HFFc6 (cell line): ENCODE results near the gene NEK9. TPM values are rescaled to one million over a fixed set of nuclear protein-coding genes. Genes with fewer than 3 reads are reported as not detected.

Source experiments
- DNase-seq: peaks from one replicate; pipeline ENCODE4 v3.0.0-alpha.2; 2018
- H3K27ac Mint-ChIP-seq: 2 replicates; pipeline ENCODE4 v1.8.0; 2020; ENCODE audit warnings: mild to moderate bottlenecking, mixed read lengths
- H3K27me3 Mint-ChIP-seq: 2 replicates; pipeline ENCODE4 v1.8.0; 2021; ENCODE audit warnings: mild to moderate bottlenecking, moderate library complexity, mixed read lengths; ENCODE audit not compliant: insufficient read depth
- H3K36me3 Mint-ChIP-seq: 2 replicates; pipeline ENCODE4 v1.8.0; 2021; ENCODE audit warnings: low read depth, mixed read lengths
- H3K4me1 Mint-ChIP-seq: 2 replicates; pipeline ENCODE4 v1.8.0; 2020; ENCODE audit warnings: low read depth, mixed read lengths
- H3K4me3 Mint-ChIP-seq: 2 replicates; pipeline ENCODE4 v1.8.0; 2020; ENCODE audit warnings: mild to moderate bottlenecking, moderate library complexity, mixed read lengths
- H3K9me3 Mint-ChIP-seq: 2 replicates; pipeline ENCODE4 v1.8.0; 2020; ENCODE audit warnings: mild to moderate bottlenecking, mixed read lengths
- CTCF ChIP-seq: fragments of 200-600 bp; sonication (generic); IDR thresholded peaks from 2 replicates; pipeline ENCODE4 v1.5.0; 2021; ENCODE audit warnings: antibody characterized with exemption, mild to moderate bottlenecking
- total RNA-seq, 6 experiments: library from RNA; stranded (reverse); fragmentation: NEBNext Ultra II Directional; extraction: Animal tissue kit (Norgen Biotek cat#: 25700); gene quantifications; 2 replicates in 1 of 6; 3 replicates in 5 of 6; pipeline ENCODE4 v1.2.3, GENCODE V29; 2021

The NEK9 gene
- total RNA-seq, 6 experiments from 2014 or later = 67.6 to 79.4 (median 69.4) TPM

DNA sequence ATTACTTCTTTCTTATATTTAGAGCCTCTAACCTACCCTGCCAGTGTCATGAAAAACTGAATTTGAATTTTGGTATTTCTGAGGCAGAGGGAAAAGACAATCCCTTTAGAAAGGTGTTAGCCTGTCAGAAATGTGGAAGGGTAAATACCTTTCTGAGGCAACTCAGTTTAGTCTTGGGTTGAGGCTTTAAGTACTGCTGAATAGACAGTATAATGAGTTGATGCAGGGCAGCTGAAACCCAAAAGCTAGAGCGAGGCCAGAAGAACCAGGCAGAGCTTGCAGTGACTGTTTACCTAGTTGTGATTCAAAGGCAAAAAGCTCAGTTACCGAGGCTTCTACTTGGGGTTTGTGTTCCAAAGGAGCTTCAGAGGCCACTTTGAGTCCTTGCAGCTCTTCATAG, 38.7 kb downstream of the NEK9 start:
- H3K36me3 Mint-ChIP-seq = peaks cover 15% of the 10 kb centered on the region
- TF ChIP-seq CTCF = no peak
- no peak overlapping the region for H3K4me3 Mint-ChIP-seq
- H3K4me1 Mint-ChIP-seq = peaks cover 18% of the 10 kb centered on the region
- no peaks in the 10 kb centered on the region for H3K9me3 Mint-ChIP-seq
- DNase-seq = no peak
- no peak overlapping the region for H3K27ac Mint-ChIP-seq
- H3K27me3 Mint-ChIP-seq = no peaks in the 10 kb centered on the region

DNA sequence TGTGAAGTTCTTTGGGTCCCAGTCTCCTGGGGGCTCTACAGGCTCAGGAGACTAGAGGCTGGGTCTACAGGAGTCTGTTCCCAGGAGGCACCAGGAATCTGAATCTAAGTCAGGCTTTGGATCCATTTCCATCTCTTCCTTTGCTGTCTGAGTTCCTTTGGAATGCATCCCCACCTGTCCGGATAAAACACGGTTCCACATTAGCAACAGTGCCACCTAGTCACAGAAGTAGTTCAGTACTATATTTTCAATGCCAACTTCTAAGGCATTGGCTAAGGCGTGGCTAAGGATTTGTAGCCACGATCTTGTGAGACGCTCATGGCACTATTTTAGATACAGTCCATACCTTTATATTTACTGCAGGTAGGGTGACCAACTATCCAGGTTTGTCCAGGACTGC, 42.3 kb downstream of the NEK9 start:
- no peaks in the 10 kb centered on the region for H3K27me3 Mint-ChIP-seq
- no peak overlapping the region for H3K4me3 Mint-ChIP-seq
- no peak overlapping the region for H3K27ac Mint-ChIP-seq
- H3K9me3 Mint-ChIP-seq = no peaks in the 10 kb centered on the region
- peak; percentile 43 for TF ChIP-seq CTCF
- H3K36me3 Mint-ChIP-seq = peaks cover 16% of the 10 kb centered on the region
- H3K4me1 Mint-ChIP-seq = 0 out of 2 replicates have a peak, but pooled peaks cover 4% of the 10 kb centered on the region
- no peak for DNase-seq

GRCh38 chr14:75083271-75083670, 43.6 kb downstream of the NEK9 start:
- Mint-ChIP-seq H3K4me1 (no peaks in the 10 kb centered on the region), H3K36me3 (peaks cover 16% of the 10 kb centered on the region), H3K4me3 (no peak overlapping the region), H3K27me3 (no peaks in the 10 kb centered on the region), H3K27ac (no peak overlapping the region), H3K9me3 (no peaks in the 10 kb centered on the region)
- TF ChIP-seq CTCF = no peak
- DNase-seq = no peak

- H3K27ac Mint-ChIP-seq = no peak overlapping the region
- H3K27me3 Mint-ChIP-seq = no peaks in the 10 kb centered on the region
- no peak overlapping the region for H3K4me3 Mint-ChIP-seq
- peaks cover 12% of the 10 kb centered on the region for H3K36me3 Mint-ChIP-seq
- DNase-seq = no peak
- H3K4me1 Mint-ChIP-seq = no peaks in the 10 kb centered on the region
- H3K9me3 Mint-ChIP-seq = no peaks in the 10 kb centered on the region
- TF ChIP-seq CTCF = no peak
Observed at GRCh38 chr14:75081660-75082229, 45.1 kb downstream of the NEK9 start.

DNA sequence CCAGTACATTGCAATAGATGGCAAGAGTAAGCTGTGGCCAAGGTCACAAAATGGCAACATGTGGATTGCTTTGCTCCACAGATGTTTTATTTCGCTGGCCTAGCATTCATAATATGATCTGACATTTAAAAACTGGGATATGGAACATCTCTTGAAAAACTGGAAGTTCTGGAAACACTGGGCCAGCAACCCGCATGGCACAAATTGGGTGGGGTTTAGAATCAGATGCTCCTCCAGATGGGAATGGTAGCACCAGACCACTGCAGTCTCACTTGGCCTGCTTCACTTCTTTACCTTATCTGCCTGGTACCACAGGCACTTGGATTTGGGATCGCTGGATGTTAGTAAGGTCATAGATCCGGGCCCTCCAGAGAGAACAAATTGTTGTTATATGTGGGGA, 47.3 kb downstream of the NEK9 start:
- Mint-ChIP-seq H3K9me3 (no peaks in the 10 kb centered on the region), H3K36me3 (peaks cover 12% of the 10 kb centered on the region), H3K4me1 (no peaks in the 10 kb centered on the region), H3K27me3 (no peaks in the 10 kb centered on the region; the same call in 1 of the 2 replicates), H3K4me3 (no peak overlapping the region), H3K27ac (no peak overlapping the region)
- no peak for DNase-seq
- TF ChIP-seq CTCF = no peak
